Measurements from ENCODE around the gene DCUN1D5. TPM values are rescaled to one million over a fixed set of nuclear protein-coding genes. Genes with fewer than 3 reads are reported as not detected.

DCUN1D5 gene
- total and polyA plus RNA-seq, 2 of the 8 experiments (the other 6 are each of a cell fraction or from before 2014, with no cell fraction given), result 76.1 to 95.4 TPM

- TF ChIP-seq USF2 (IDR thresholded peaks at IDR 0.05; ENCODE audit: low read length) (no peak), CTBP2 (IDR thresholded peaks at IDR 0.05; ENCODE audit: borderline replicate concordance, insufficient read depth, insufficient read length, low read length) (no peak), SP4 (IDR thresholded peaks at IDR 0.05; ENCODE audit: low read length) (no peak), CHD2 (IDR thresholded peaks at IDR 0.05; ENCODE audit: low read length) (no peak), SP1 (IDR thresholded peaks at IDR 0.05; ENCODE audit: low read depth, low read length) (no peak), CREB1 (IDR thresholded peaks at IDR 0.05) (no peak)
- TF ChIP-seq, protein P1, sequence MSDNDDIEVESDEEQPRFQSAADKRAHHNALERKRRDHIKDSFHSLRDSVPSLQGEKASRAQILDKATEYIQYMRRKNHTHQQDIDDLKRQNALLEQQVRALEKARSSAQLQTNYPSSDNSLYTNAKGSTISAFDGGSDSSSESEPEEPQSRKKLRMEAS (IDR thresholded peaks at IDR 0.05), result no peak
Observed at GRCh38 chr11:103069367-103069766, 22.6 kb downstream of the DCUN1D5 start (continued).
